NCI-H748 treated with DMSO at 0.1 percent for 48 hours (cell line): Measurements from ENCODE around the gene UGT8.
A peak's percentile ranks its signal among the peaks of the same experiment; 100 is the strongest.
"Not testable (repeated sequence)": the region's sequence is repeated elsewhere in the genome, so short reads cannot be mapped to it uniquely, and the experiment has no call there.

ENCODE experiments used
- DNase-seq: peaks from one replicate; lab custom pipeline; 2025; lab: John Stamatoyannopoulos, UW

Gene UGT8

GRCh38 chr4:114606245-114606644 is 7.6 kb downstream of the UGT8 start:
- peak; percentile 91 for DNase-seq

GRCh38 chr4:114607056-114607455 is 8.4 kb downstream of the UGT8 start:
- DNase-seq = no peak

- peak; percentile 25 for DNase-seq
Observed at GRCh38 chr4:114613560-114613959, 15.0 kb downstream of the UGT8 start.

- DNase-seq = no peak
Observed at GRCh38 chr4:114615435-114615834, 16.8 kb downstream of the UGT8 start.

GRCh38 chr4:114616036-114616435 is 17.4 kb downstream of the UGT8 start:
- not testable (repeated sequence) for DNase-seq

GRCh38 chr4:114626196-114626595 is 27.6 kb downstream of the UGT8 start:
- no peak for DNase-seq

GRCh38 chr4:114636192-114636935 is 37.8 kb downstream of the UGT8 start:
- DNase-seq = no peak

- peak; percentile 28 for DNase-seq
Observed at GRCh38 chr4:114642173-114642780, 43.7 kb downstream of the UGT8 start.

- DNase-seq = no peak
Observed at GRCh38 chr4:114649908-114650307, 51.3 kb downstream of the UGT8 start.

GRCh38 chr4:114653675-114654074 is 55.1 kb downstream of the UGT8 start:
- no peak for DNase-seq

GRCh38 chr4:114654592-114654991 is 56.0 kb downstream of the UGT8 start:
- no peak for DNase-seq

- no peak for DNase-seq
Observed at GRCh38 chr4:114658179-114658578, 59.6 kb downstream of the UGT8 start.

GRCh38 chr4:114658776-114659175 is 60.2 kb downstream of the UGT8 start:
- DNase-seq = no peak

GRCh38 chr4:114659386-114660008 is 60.9 kb downstream of the UGT8 start:
- peak; percentile 36 for DNase-seq

GRCh38 chr4:114663083-114663482 is 64.5 kb downstream of the UGT8 start:
- DNase-seq = no peak

- DNase-seq = no peak
Observed at GRCh38 chr4:114668577-114668976, 70.0 kb downstream of the UGT8 start.

GRCh38 chr4:114670733-114671132 is 72.1 kb downstream of the UGT8 start:
- not testable (repeated sequence) for DNase-seq

- DNase-seq = no peak
Observed at GRCh38 chr4:114673306-114673705, 74.7 kb downstream of the UGT8 start.

- DNase-seq = no peak
Observed at GRCh38 chr4:114674080-114674479, 75.5 kb downstream of the UGT8 start.

- no peak for DNase-seq
Observed at GRCh38 chr4:114677346-114677979, 78.9 kb downstream of the UGT8 start.

GRCh38 chr4:114684462-114684861 is 85.9 kb downstream of the UGT8 start:
- no peak for DNase-seq

- no peak for DNase-seq
Observed at GRCh38 chr4:114688059-114688458, 89.5 kb downstream of the UGT8 start.

- no peak for DNase-seq
Observed at GRCh38 chr4:114690571-114690970, 92.0 kb downstream of the UGT8 start.
